K562 (cell line): ENCODE results near the gene OR2V2. TPM values are rescaled to one million over a fixed set of nuclear protein-coding genes. Genes with fewer than 3 reads are reported as not detected.
A peak's percentile ranks its signal among the peaks of the same experiment; 100 is the strongest.

Experiments used
- HNRNPUL1 ChIP-seq: fragments of 200-400 bp; formaldehyde crosslinking; IDR thresholded peaks from 2 replicates; pipeline ENCODE4 v1.6.1; 2017; ENCODE audit warnings: low read length
- L3MBTL2 ChIP-seq: fragments of 450-650 bp; IDR thresholded peaks from 2 replicates; pipeline ENCODE4 v1.6.1; 2016; ENCODE audit warnings: mild to moderate bottlenecking, moderate library complexity
- MCM5 ChIP-seq: fragments of 450-650 bp; IDR thresholded peaks from 2 replicates; pipeline ENCODE4 v1.6.1; 2016; ENCODE audit warnings: low read depth
- NEUROD1 ChIP-seq: fragments of 150-350 bp; IDR thresholded peaks from 2 replicates; pipeline ENCODE4 v1.6.1; 2014; ENCODE audit warnings: borderline replicate concordance, low read length, low read depth; ENCODE audit not compliant: partially characterized antibody
- PHF20 ChIP-seq: fragments of 450-650 bp; IDR thresholded peaks from 2 replicates; pipeline ENCODE4 v1.6.1; 2018; ENCODE audit not compliant: partially characterized antibody
- POLR2AphosphoS5 ChIP-seq: IDR thresholded peaks from 2 replicates; pipeline ENCODE4 v1.6.1; 2011; ENCODE audit warnings: mild to moderate bottlenecking, low read depth, low read length, moderate library complexity; ENCODE audit not compliant: control insufficient read depth, insufficient read depth
- RAD51 ChIP-seq: fragments of 450-650 bp; IDR thresholded peaks from 2 replicates; pipeline ENCODE4 v1.7.1; 2016; ENCODE audit warnings: low read depth, mild to moderate bottlenecking, borderline replicate concordance
- RBFOX2 ChIP-seq: fragments of 200-400 bp; formaldehyde crosslinking; IDR thresholded peaks from 2 replicates; pipeline ENCODE4 v1.6.1; 2017; ENCODE audit warnings: low read depth, mild to moderate bottlenecking, low read length, moderate library complexity
- SRSF1 ChIP-seq: fragments of 200-400 bp; formaldehyde crosslinking; IDR thresholded peaks from 2 replicates; pipeline ENCODE4 v1.6.1; 2017; ENCODE audit warnings: mild to moderate bottlenecking, low read depth, low read length, moderate library complexity
- ZNF830 ChIP-seq: fragments of 250-450 bp; sonication (Bioruptor Pico); IDR thresholded peaks from 2 replicates; pipeline ENCODE4 v1.5.0; 2021; ENCODE audit warnings: mild to moderate bottlenecking
- polyA plus RNA-seq, 8 experiments: library from polyadenylated mRNA; depleted of rRNA in 4 of 8; stranded (reverse) in 5 of 8; unstranded in 3 of 8; fragments of >200 nt; fragmentation: Nextera tagmentation in 2 of 8; fragmentation: Illumina TruSeq in 1 of 8; extraction: Ambion mirVana in 2 of 8; extraction: Trizol in 1 of 8; gene quantifications; 2 replicates each; pipeline versions ENCODE4 v1.2.1 to v1.2.3, GENCODE V29; 2011 to 2014; ENCODE audit warnings: inconsistent platforms in 1 of 8, missing spikeins in 1 of 8
- total RNA-seq, 7 experiments: library from RNA; depleted of rRNA in 6 of 7; stranded (reverse); fragments of >200 nt in 6 of 7; fragmentation: Illumina TruSeq in 2 of 7; extraction: Trizol in 2 of 7; gene quantifications; 2 replicates each; pipeline versions ENCODE4 v1.2.1 to v1.2.3, GENCODE V29; 2011 to 2021; ENCODE audit warnings: low replicate concordance in 1 of 7
- TF ChIP-seq, protein P1 (sequence below), 3 experiments: IDR thresholded peaks in 2 of 3; conservative IDR thresholded peaks in 1 of 3; 2 replicates each; pipeline ENCODE4 v1.5.1; 2011 to 2012; ENCODE audit warnings: low read length in 3 of 3, mild to moderate bottlenecking in 3 of 3, control low read depth in 2 of 3, improper control_type of control experiment in 1 of 3, inconsistent platforms in 1 of 3, low read depth in 1 of 3, mixed read lengths in 1 of 3, moderate library complexity in 1 of 3; ENCODE audit not compliant: insufficient read depth in 2 of 3
- TF ChIP-seq, protein P2 (sequence below): fragments of 450-650 bp; formaldehyde crosslinking; IDR thresholded peaks from 2 replicates; pipeline ENCODE4 v1.4.0; 2020; ENCODE audit warnings: mild to moderate bottlenecking, moderate library complexity
- TF ChIP-seq, protein P3 (sequence below): fragments of 450-650 bp; IDR thresholded peaks from 2 replicates; pipeline ENCODE4 v1.7.0; 2016; ENCODE audit warnings: borderline replicate concordance
- TF ChIP-seq, protein P4 (sequence below): fragments of 450-650 bp; formaldehyde crosslinking; conservative IDR thresholded peaks from 2 replicates; pipeline ENCODE4 v1.4.0; 2022; ENCODE audit warnings: mild to moderate bottlenecking, missing genetic modification characterization
- TF ChIP-seq, protein P5 (sequence below): sonication (generic); formaldehyde crosslinking; IDR thresholded peaks from 2 replicates; pipeline ENCODE4 v1.9.0; 2022; ENCODE audit warnings: mild to moderate bottlenecking, missing genetic modification reagents

Gene OR2V2
- total and polyA plus RNA-seq, 9 of the 15 experiments (the other 6 are each of a cell fraction or from before 2014, with no cell fraction given): 0.01 TPM; not detected in 8

DNA sequence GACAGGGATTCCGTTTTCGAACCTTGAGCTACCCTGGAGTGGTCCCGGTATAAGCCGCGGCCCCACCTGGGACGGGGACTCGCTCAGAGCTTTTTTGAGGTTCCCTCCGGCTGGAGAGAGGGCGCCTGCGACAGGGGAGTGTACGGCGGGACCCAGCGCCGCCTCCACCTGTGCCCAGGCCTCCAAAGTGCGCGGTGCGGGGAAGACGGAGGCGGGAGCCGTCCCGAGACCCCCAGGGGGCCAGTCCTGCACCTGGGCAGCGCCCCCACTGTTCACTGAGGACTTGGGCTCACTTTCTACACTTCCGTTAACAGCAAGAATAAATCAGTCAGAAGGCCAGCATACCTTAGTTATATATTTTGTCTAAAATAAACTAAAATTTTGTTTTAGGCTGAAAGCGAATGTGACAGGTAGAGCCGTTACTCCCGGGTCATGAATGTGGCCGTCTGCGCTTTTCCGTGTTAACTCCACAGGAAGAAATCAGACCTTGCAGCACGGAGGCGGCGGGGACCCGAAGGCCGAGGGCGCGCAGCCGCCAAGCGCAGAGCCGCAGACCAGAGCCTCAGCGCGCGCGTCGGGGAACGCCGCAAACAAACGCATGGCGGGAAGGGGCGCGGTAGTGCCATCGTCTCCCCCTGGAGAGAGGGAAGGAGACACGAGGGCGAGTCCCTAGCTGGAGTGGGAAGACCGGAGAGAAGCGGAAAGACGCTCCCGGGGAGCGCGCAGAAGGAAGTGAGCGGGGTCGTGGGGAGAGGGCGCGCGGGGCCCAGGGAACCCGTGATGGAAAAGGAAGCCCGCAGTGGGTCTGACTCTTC lies 43.5 kb downstream of the OR2V2 start (continued):
- TF ChIP-seq, protein P1, sequence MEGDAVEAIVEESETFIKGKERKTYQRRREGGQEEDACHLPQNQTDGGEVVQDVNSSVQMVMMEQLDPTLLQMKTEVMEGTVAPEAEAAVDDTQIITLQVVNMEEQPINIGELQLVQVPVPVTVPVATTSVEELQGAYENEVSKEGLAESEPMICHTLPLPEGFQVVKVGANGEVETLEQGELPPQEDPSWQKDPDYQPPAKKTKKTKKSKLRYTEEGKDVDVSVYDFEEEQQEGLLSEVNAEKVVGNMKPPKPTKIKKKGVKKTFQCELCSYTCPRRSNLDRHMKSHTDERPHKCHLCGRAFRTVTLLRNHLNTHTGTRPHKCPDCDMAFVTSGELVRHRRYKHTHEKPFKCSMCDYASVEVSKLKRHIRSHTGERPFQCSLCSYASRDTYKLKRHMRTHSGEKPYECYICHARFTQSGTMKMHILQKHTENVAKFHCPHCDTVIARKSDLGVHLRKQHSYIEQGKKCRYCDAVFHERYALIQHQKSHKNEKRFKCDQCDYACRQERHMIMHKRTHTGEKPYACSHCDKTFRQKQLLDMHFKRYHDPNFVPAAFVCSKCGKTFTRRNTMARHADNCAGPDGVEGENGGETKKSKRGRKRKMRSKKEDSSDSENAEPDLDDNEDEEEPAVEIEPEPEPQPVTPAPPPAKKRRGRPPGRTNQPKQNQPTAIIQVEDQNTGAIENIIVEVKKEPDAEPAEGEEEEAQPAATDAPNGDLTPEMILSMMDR (IDR thresholded peaks at IDR 0.05 in 2 of 3, conservative IDR thresholded peaks at IDR 0.05 in 1 of 3; ENCODE audit: insufficient read depth in 2 of 3, low read depth in 1 of 3, low read length in 3 of 3): peak in 2 of 3 experiments; percentile 25 to 35; a peak in 4 of 6 replicates
- TF ChIP-seq POLR2AphosphoS5: no peak
- no peak for TF ChIP-seq NEUROD1
- no peak for TF ChIP-seq MCM5
- TF ChIP-seq ZNF830: no peak
- TF ChIP-seq, protein P2, sequence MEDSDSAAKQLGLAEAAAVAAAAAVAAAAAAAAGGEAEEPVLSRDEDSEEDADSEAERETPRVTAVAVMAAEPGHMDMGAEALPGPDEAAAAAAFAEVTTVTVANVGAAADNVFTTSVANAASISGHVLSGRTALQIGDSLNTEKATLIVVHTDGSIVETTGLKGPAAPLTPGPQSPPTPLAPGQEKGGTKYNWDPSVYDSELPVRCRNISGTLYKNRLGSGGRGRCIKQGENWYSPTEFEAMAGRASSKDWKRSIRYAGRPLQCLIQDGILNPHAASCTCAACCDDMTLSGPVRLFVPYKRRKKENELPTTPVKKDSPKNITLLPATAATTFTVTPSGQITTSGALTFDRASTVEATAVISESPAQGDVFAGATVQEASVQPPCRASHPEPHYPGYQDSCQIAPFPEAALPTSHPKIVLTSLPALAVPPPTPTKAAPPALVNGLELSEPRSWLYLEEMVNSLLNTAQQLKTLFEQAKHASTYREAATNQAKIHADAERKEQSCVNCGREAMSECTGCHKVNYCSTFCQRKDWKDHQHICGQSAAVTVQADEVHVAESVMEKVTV (CRISPR knock-in tag): no peak
- TF ChIP-seq, protein P3, sequence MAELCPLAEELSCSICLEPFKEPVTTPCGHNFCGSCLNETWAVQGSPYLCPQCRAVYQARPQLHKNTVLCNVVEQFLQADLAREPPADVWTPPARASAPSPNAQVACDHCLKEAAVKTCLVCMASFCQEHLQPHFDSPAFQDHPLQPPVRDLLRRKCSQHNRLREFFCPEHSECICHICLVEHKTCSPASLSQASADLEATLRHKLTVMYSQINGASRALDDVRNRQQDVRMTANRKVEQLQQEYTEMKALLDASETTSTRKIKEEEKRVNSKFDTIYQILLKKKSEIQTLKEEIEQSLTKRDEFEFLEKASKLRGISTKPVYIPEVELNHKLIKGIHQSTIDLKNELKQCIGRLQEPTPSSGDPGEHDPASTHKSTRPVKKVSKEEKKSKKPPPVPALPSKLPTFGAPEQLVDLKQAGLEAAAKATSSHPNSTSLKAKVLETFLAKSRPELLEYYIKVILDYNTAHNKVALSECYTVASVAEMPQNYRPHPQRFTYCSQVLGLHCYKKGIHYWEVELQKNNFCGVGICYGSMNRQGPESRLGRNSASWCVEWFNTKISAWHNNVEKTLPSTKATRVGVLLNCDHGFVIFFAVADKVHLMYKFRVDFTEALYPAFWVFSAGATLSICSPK: no peak
- TF ChIP-seq RBFOX2: peak; percentile 76
- TF ChIP-seq, protein P4, sequence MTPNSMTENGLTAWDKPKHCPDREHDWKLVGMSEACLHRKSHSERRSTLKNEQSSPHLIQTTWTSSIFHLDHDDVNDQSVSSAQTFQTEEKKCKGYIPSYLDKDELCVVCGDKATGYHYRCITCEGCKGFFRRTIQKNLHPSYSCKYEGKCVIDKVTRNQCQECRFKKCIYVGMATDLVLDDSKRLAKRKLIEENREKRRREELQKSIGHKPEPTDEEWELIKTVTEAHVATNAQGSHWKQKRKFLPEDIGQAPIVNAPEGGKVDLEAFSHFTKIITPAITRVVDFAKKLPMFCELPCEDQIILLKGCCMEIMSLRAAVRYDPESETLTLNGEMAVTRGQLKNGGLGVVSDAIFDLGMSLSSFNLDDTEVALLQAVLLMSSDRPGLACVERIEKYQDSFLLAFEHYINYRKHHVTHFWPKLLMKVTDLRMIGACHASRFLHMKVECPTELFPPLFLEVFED (CRISPR knock-in tag): 0 out of 2 replicates have a peak, but pooled peaks have one; percentile 15
- no peak for TF ChIP-seq SRSF1
- TF ChIP-seq PHF20: no peak
- TF ChIP-seq L3MBTL2: no peak; the same call in 1 of the 2 replicates
- TF ChIP-seq, protein P5, sequence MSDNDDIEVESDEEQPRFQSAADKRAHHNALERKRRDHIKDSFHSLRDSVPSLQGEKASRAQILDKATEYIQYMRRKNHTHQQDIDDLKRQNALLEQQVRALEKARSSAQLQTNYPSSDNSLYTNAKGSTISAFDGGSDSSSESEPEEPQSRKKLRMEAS: peak; percentile 48; the same call in 1 of the 2 replicates
- no peak for TF ChIP-seq RAD51
- TF ChIP-seq HNRNPUL1: no peak
